Endodermal cell (in vitro differentiated cells): ENCODE data around the gene ELOVL2. TPM values are rescaled to one million over a fixed set of nuclear protein-coding genes. Genes with fewer than 3 reads are reported as not detected.

Experiments
- DNase-seq: peaks from one replicate; pipeline ENCODE4 v3.0.0-alpha.2; 2017
- H3K27ac ChIP-seq: 2 replicates; pipeline ENCODE4 v1.5.1; 2013; ENCODE audit warnings: mild to moderate bottlenecking, low read depth, low read length, moderate library complexity
- H3K27me3 ChIP-seq: 2 replicates; pipeline ENCODE4 v1.6.1; 2013; ENCODE audit warnings: mild to moderate bottlenecking, low read length, moderate library complexity; ENCODE audit not compliant: insufficient read depth, control insufficient read depth, poor library complexity, severe bottlenecking
- H3K36me3 ChIP-seq: 2 replicates; pipeline ENCODE4 v1.7.0; 2013; ENCODE audit warnings: mild to moderate bottlenecking, low read length, moderate library complexity; ENCODE audit not compliant: control insufficient read depth, insufficient read depth
- H3K4me1 ChIP-seq: one replicate; pipeline ENCODE4 v1.7.0; 2013; ENCODE audit warnings: low read length; ENCODE audit not compliant: control insufficient read depth, insufficient read depth
- H3K4me3 ChIP-seq: 2 replicates; pipeline ENCODE4 v1.5.1; 2013; ENCODE audit warnings: mild to moderate bottlenecking, low read length, moderate library complexity
- H3K9ac ChIP-seq: 2 replicates; pipeline ENCODE4 v1.6.1; 2013; ENCODE audit warnings: mild to moderate bottlenecking, low read length, moderate library complexity; ENCODE audit not compliant: poor library complexity, severe bottlenecking; ENCODE audit errors: extremely low read depth
- H3K9me3 ChIP-seq: 2 replicates; pipeline ENCODE4 v1.6.1; 2013; ENCODE audit warnings: mild to moderate bottlenecking, low read length, moderate library complexity; ENCODE audit not compliant: control insufficient read depth
- H3K27ac Mint-ChIP-seq: 2 replicates; pipeline ENCODE4 v1.8.0; 2020; ENCODE audit warnings: mixed read lengths
- H3K27me3 Mint-ChIP-seq: 2 replicates; pipeline ENCODE4 v1.8.0; 2021; ENCODE audit warnings: mild to moderate bottlenecking, mixed read lengths; ENCODE audit not compliant: insufficient read depth
- H3K36me3 Mint-ChIP-seq: 2 replicates; pipeline ENCODE4 v1.8.0; 2020; ENCODE audit warnings: low read depth, mixed read lengths
- H3K4me1 Mint-ChIP-seq: 2 replicates; pipeline ENCODE4 v1.8.0; 2020; ENCODE audit warnings: mixed read lengths
- H3K4me3 Mint-ChIP-seq: 2 replicates; pipeline ENCODE4 v1.8.0; 2020; ENCODE audit warnings: mild to moderate bottlenecking, moderate library complexity, mixed read lengths
- H3K9me3 Mint-ChIP-seq: 2 replicates; pipeline ENCODE4 v1.8.0; 2020; ENCODE audit warnings: mild to moderate bottlenecking, mixed read lengths
- WGBS, 2 experiments: methylation state at CpG; one replicate each; pipeline versions ENCODE4 v1.1.5 to v1.1.7; 2013; ENCODE audit warnings: missing lambda C conversion rate in 2 of 2, mixed read lengths in 1 of 2; ENCODE audit not compliant: insufficient coverage in 1 of 2, insufficient read length in 1 of 2; 5-methylcytosine and 5-hydroxymethylcytosine counted together
- total RNA-seq, 2 donors: library from RNA; stranded (reverse); fragmentation: NEBNext Ultra II Directional in 1 of 2; extraction: Animal tissue kit (Norgen Biotek cat#: 25700) in 1 of 2; gene quantifications; 2 replicates in 1 of 2; 3 replicates in 1 of 2; pipeline ENCODE4 v1.2.1, GENCODE V29; 2021
- TF ChIP-seq, protein P1 (sequence below): fragments of 200-600 bp; sonication (generic); conservative IDR thresholded peaks from 2 replicates; pipeline ENCODE4 v1.5.0; 2021; ENCODE audit warnings: antibody characterized with exemption, mild to moderate bottlenecking

The ELOVL2 gene
- total RNA-seq, 2 donors from 2014 or later: 7.3 to 14.1 TPM

DNA sequence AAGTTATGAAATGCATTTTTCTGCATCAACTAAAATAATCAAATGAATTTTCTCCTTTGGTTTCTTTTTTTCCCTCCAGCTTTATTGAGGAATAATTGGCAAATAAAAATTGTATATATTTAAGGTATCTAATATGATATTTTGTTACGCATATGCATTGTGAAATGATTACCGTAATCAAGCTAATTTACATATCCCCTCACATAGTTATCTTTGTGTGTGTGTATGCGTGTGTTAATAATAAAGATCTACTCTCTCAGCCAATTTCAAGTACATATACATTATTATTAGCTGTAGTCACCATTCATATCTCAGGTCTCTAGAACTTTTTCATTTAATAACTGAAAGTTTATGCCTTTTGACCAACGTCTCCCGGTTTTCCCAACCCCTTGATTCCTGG lies 96.1 kb downstream of the ELOVL2 start:
- TF ChIP-seq, protein P1, sequence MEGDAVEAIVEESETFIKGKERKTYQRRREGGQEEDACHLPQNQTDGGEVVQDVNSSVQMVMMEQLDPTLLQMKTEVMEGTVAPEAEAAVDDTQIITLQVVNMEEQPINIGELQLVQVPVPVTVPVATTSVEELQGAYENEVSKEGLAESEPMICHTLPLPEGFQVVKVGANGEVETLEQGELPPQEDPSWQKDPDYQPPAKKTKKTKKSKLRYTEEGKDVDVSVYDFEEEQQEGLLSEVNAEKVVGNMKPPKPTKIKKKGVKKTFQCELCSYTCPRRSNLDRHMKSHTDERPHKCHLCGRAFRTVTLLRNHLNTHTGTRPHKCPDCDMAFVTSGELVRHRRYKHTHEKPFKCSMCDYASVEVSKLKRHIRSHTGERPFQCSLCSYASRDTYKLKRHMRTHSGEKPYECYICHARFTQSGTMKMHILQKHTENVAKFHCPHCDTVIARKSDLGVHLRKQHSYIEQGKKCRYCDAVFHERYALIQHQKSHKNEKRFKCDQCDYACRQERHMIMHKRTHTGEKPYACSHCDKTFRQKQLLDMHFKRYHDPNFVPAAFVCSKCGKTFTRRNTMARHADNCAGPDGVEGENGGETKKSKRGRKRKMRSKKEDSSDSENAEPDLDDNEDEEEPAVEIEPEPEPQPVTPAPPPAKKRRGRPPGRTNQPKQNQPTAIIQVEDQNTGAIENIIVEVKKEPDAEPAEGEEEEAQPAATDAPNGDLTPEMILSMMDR: no peak
- no peaks in the 10 kb centered on the region for H3K27me3 Mint-ChIP-seq
- no peak overlapping the region for H3K27ac Mint-ChIP-seq
- H3K9ac ChIP-seq: no peak overlapping the region
- H3K4me3 Mint-ChIP-seq: no peak overlapping the region
- H3K4me1 ChIP-seq: no peaks in the 10 kb centered on the region
- no peaks in the 10 kb centered on the region for H3K27me3 ChIP-seq
- H3K4me1 Mint-ChIP-seq: no peaks in the 10 kb centered on the region
- H3K36me3 ChIP-seq: no peaks in the 10 kb centered on the region
- H3K36me3 Mint-ChIP-seq: no peaks in the 10 kb centered on the region
- H3K4me3 ChIP-seq: no peak overlapping the region
- no peak for DNase-seq
- peaks cover 4% of the 10 kb centered on the region for H3K9me3 ChIP-seq
- H3K9me3 Mint-ChIP-seq: no peaks in the 10 kb centered on the region
- WGBS, 2 experiments: 93% methylated on average over 2 of the region's 5 CpGs; no CpG with 5 or more reads in 1 of the 2 experiments
- H3K27ac ChIP-seq: no peak overlapping the region

DNA sequence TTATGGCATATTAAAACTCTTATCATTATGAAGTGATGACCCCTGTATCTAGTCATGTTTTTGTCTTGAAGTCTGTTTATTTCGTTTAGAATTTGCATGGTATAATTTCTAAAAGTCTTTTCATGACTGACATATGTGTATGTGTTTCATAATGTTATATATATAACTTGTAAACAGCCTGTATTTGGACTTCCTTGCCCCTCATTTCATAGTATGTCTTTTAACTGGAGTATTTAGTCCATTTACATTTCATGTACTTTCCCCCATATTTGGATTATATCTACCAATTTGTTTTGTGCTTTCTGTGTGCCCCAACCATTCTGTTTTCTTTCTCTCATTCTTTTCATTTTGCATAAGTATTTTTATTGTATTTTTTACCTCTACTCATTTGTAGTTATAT lies 98.3 kb downstream of the ELOVL2 start:
- Mint-ChIP-seq H3K27ac (no peak overlapping the region), H3K4me3 (no peak overlapping the region), H3K9me3 (no peaks in the 10 kb centered on the region), H3K36me3 (no peaks in the 10 kb centered on the region), H3K27me3 (no peaks in the 10 kb centered on the region), H3K4me1 (no peaks in the 10 kb centered on the region)
- Histone ChIP-seq H3K27ac (no peak overlapping the region), H3K27me3 (no peaks in the 10 kb centered on the region), H3K9me3 (peaks cover 4% of the 10 kb centered on the region), H3K9ac (no peak overlapping the region), H3K4me3 (no peak overlapping the region), H3K36me3 (no peaks in the 10 kb centered on the region), H3K4me1 (no peaks in the 10 kb centered on the region)
- TF ChIP-seq, protein P1: no peak
- 67% methylated on average over 1 of the region's 1 CpG; no CpG with 5 or more reads in 1 of the 2 experiments for WGBS, 2 experiments
- no peak for DNase-seq

DNA sequence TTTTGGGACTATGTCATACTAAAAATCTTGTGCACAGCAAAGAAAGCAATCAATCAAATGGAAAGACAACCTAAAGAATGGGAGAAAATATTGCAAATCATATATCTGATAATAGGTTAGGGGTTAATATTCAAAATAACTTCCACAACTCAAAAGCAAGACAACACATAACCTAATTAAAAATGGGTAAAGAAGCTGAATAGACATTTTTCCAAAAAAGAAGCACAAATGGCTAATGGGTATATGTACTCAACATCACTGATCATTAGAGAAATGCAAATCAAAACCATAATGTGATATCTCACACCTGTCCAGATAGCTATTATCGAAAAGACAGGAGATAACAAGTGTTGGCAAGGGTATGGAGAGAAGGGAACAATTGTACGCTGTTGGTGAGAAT lies 104.3 kb downstream of the ELOVL2 start:
- Histone ChIP-seq H3K9me3 (no peaks in the 10 kb centered on the region), H3K4me1 (no peaks in the 10 kb centered on the region), H3K27me3 (no peaks in the 10 kb centered on the region), H3K36me3 (no peaks in the 10 kb centered on the region), H3K27ac (no peak overlapping the region), H3K9ac (no peak overlapping the region), H3K4me3 (no peak overlapping the region)
- Mint-ChIP-seq H3K9me3 (no peaks in the 10 kb centered on the region), H3K4me1 (no peaks in the 10 kb centered on the region), H3K27me3 (no peaks in the 10 kb centered on the region), H3K36me3 (no peaks in the 10 kb centered on the region), H3K4me3 (no peak overlapping the region), H3K27ac (no peak overlapping the region)
- 60 to 95% methylated on average over 1 to 2 of the region's 2 CpGs for WGBS, 2 experiments
- TF ChIP-seq, protein P1: no peak
- DNase-seq: no peak
